Measurements from ENCODE around the gene PRKCD. TPM values are rescaled to one million over a fixed set of nuclear protein-coding genes. Genes with fewer than 3 reads are reported as not detected.

PRKCD gene
- total and polyA plus RNA-seq, 2 experiments from 2014 or later = 1.8 to 9.6 TPM

DNA sequence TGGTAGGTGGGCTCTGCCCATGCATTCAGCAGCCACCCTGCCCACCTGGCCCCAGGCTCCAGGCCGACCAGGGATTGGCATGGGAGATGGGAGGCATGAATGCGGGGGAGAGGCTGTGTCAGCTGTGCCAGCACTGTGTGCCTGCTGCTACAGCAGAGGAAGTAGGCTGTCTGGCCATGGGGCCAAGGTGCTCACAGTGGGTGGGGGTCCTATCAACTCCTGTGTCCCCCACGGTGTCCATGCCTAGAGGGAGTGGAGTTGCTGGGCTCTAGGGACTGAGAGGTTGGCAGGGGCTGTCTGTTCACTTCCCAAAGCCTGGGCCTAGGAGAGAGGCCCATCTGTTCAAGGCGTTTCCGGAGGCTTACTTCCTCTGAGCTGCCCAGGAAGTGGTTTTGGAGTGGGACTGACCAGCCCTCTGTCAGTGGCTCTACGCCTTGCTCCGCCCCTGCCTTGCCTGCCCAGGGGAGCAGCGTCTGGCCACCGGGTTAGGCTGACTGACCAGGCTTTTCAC, 5.8 kb downstream of the PRKCD start:
- peak; percentile 41 for DNase-seq
- 61 to 70% methylated on average over 9 of the region's 9 CpGs for WGBS, 2 experiments (ENCODE audit: low coverage in 1 of 2, low lambda C conversion rate in 2 of 2, missing lambda C conversion rate in 2 of 2)
- Histone ChIP-seq H3K27ac (no peak overlapping the region), H4K20me1 (ENCODE audit: insufficient read depth) (no peaks in the 10 kb centered on the region), H3K9me3 (ENCODE audit: low read depth) (no peaks in the 10 kb centered on the region), H2AFZ (0 out of 2 replicates have a peak overlapping the region, but pooled peaks have one; percentile 56), H3K79me2 (ENCODE audit: insufficient read depth) (0 out of 2 replicates have a peak, but pooled peaks cover 6% of the 10 kb centered on the region), H3K9ac (no peak overlapping the region), H3K27me3 (replicated peaks; ENCODE audit: insufficient read depth) (no peaks in the 10 kb centered on the region), H3K4me1 (ENCODE audit: insufficient read depth) (peaks cover 4% of the 10 kb centered on the region; the same call in 1 of the 2 replicates), H3F3A (ENCODE audit: insufficient read depth) (no peaks in the 10 kb centered on the region), H3K9me2 (ENCODE audit: insufficient read depth) (no peaks in the 10 kb centered on the region), H3K36me3 (ENCODE audit: low read depth) (no peaks in the 10 kb centered on the region), H3K4me3 (no peak overlapping the region), H3K4me2 (ENCODE audit: unreplicated experiment) (no peak overlapping the region)
- in situ Hi-C loops (cut with MboI) = no loop called here
- TF ChIP-seq EZH2 (IDR thresholded peaks at IDR 0.05; ENCODE audit: insufficient read depth, poor library complexity, severe bottlenecking) (no peak), EZH2phosphoT487 (IDR thresholded peaks at IDR 0.05; ENCODE audit: insufficient read depth, low read depth) (no peak)

DNA sequence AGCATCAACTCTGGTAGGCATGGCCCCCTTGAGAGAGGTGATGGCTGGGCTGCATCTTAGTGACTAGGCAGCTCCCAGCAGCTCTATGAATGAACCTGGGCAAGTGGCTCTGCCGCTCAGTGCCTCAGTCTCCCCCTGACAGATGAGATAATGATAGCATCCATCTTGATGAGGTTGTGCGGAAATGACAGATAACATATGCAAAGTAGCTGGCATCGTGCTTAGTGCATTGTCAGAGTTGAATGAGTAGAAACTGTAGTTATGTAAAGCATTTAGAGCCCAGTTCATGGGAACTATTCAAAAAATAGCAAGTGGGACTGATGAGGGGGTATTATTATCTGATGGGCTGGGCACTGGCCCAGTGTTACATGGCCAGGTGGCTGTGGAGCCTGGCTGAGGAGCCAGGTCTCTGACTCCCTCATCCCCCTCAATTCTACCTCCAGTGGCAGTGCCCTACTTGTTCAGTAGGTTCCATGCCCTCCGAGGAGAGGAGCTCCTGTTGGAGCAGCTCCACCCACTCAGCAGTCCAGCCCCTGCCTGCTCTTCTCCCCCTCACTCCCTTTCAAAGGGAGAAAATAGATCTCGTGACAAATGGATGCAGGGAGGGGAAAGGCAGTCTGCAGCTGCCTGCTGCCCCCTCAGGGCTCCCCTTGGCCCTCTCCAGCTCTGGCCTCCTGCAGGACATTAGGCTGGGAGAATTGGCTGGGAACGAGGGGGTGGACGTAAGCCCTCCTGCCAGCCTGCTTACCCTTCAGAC, 6.6 kb downstream of the PRKCD start:
- H4K20me1 ChIP-seq (ENCODE audit: insufficient read depth) = no peaks in the 10 kb centered on the region
- 0 out of 2 replicates have a peak, but pooled peaks cover 6% of the 10 kb centered on the region for H3K79me2 ChIP-seq (ENCODE audit: insufficient read depth)
- H3K27ac ChIP-seq = no peak overlapping the region
- no peaks in the 10 kb centered on the region for H3F3A ChIP-seq (ENCODE audit: insufficient read depth)
- no peaks in the 10 kb centered on the region for H3K27me3 ChIP-seq (replicated peaks; ENCODE audit: insufficient read depth)
- no peaks in the 10 kb centered on the region for H3K36me3 ChIP-seq (ENCODE audit: low read depth)
- H3K4me1 ChIP-seq (ENCODE audit: insufficient read depth) = peaks cover 4% of the 10 kb centered on the region; the same call in 1 of the 2 replicates
- H3K9me2 ChIP-seq (ENCODE audit: insufficient read depth) = no peaks in the 10 kb centered on the region
- in situ Hi-C loops (cut with MboI) = no loop called here
- H3K9me3 ChIP-seq (ENCODE audit: low read depth) = no peaks in the 10 kb centered on the region
- DNase-seq = no peak
- TF ChIP-seq EZH2phosphoT487 (IDR thresholded peaks at IDR 0.05; ENCODE audit: insufficient read depth, low read depth) (no peak), EZH2 (IDR thresholded peaks at IDR 0.05; ENCODE audit: insufficient read depth, poor library complexity, severe bottlenecking) (no peak)
- no peak overlapping the region for H3K4me2 ChIP-seq (ENCODE audit: unreplicated experiment)
- H2AFZ ChIP-seq = no peak overlapping the region
- H3K4me3 ChIP-seq = no peak overlapping the region
- H3K9ac ChIP-seq = no peak overlapping the region
- WGBS, 2 experiments (ENCODE audit: low coverage in 1 of 2, low lambda C conversion rate in 2 of 2, missing lambda C conversion rate in 2 of 2) = 79 to 83% methylated on average over 7 of the region's 7 CpGs

DNA sequence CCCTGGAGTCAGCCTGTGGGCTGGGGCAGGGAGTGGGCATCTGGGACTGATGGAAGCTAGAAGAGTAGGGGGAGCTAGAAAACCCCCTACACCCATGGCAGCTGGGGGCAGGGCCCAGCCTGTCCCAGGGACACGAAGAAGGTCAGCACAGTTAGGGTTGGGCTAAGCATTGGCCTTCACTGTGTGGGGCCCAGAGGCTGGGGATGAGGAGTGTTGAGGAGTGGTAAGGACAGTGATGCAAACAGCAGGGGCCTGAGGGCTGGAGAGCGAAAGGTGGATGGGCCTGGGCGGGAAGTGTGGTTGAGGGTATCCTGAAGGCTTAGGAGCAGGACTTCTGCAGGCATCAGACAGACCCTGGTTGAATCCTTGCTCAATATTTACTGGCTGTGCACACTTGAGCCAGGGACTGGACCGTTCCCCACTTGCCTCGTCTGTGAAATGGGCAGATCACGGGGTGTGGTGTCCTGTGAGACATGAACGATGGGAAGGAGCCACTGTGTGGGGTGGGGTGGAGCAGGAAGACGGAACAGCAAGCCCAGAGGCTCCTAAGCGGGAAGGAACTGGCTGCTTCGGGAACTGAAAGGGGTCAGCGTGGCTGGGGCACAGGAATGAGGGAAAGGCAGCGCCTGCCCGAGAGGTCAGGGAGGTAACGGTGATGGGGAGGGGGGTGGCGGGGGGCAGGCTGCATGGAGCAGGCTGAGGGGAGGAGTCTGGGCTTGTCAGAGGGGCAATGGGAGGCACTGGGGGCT, 7.3 kb downstream of the PRKCD start:
- no peak for DNase-seq

DNA sequence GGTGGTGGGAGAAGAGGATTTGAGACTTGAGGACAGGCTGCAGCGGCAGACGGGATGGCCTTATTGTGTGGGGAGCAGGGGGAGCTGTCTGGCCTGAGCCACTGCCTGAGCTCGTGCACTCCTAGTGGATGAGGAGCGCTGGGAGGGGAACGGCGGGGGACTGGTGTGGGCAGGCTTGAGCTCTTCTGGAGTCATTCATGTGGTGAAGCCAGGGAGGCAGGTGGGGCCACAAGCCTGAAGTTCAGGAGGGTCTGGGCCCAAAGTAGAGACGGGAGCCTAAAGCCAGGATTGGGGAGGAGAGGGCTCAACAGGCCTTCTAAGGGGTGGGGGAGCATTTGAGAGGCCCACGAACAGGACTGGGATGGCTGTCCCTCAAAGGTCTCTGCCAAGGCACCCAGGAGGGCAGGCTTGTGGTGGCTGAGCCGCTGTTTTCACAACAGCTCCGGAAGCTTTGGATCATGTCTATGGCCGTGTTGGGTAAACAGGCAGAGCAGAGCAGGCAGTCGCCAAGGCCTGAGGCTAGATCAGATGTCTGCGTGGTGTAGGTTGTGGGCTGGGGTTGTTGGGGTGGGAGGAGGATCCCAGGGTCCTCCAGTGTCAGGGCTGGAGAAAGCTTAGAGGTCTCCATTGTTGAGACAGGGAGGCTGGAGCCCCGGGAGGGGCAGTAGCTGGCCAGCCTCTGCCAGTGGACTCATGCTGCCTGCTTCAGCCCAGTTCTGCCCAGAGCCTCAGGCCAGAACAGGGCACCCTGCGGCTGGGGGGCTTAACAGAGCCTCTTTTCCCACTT, 8.2 kb downstream of the PRKCD start:
- Histone ChIP-seq H3K9ac (no peak overlapping the region), H3K27ac (no peak overlapping the region), H3F3A (ENCODE audit: insufficient read depth) (no peaks in the 10 kb centered on the region), H3K9me3 (ENCODE audit: low read depth) (no peaks in the 10 kb centered on the region), H3K4me3 (no peak overlapping the region), H3K27me3 (replicated peaks; ENCODE audit: insufficient read depth) (no peaks in the 10 kb centered on the region), H3K36me3 (ENCODE audit: low read depth) (no peaks in the 10 kb centered on the region), H2AFZ (no peak overlapping the region), H3K4me1 (ENCODE audit: insufficient read depth) (peaks cover 4% of the 10 kb centered on the region; the same call in 1 of the 2 replicates), H3K79me2 (ENCODE audit: insufficient read depth) (0 out of 2 replicates have a peak, but pooled peaks cover 6% of the 10 kb centered on the region), H3K9me2 (ENCODE audit: insufficient read depth) (no peaks in the 10 kb centered on the region), H3K4me2 (ENCODE audit: unreplicated experiment) (no peak overlapping the region), H4K20me1 (ENCODE audit: insufficient read depth) (no peaks in the 10 kb centered on the region)
- DNase-seq = no peak
- TF ChIP-seq EZH2 (IDR thresholded peaks at IDR 0.05; ENCODE audit: insufficient read depth, poor library complexity, severe bottlenecking) (no peak), EZH2phosphoT487 (IDR thresholded peaks at IDR 0.05; ENCODE audit: insufficient read depth, low read depth) (no peak)
- in situ Hi-C loops (cut with MboI) = no loop called here
- 89 to 90% methylated on average over 13 to 15 of the region's 15 CpGs for whole genome bisulfite sequencing, 2 experiments (ENCODE audit: low coverage in 1 of 2, low lambda C conversion rate in 2 of 2, missing lambda C conversion rate in 2 of 2)

More for the DNA sequence above, 7.3 kb downstream of the PRKCD start:
- Histone ChIP-seq H3K27me3 (replicated peaks; ENCODE audit: insufficient read depth) (no peaks in the 10 kb centered on the region), H4K20me1 (ENCODE audit: insufficient read depth) (no peaks in the 10 kb centered on the region), H3K4me2 (ENCODE audit: unreplicated experiment) (no peak overlapping the region), H2AFZ (no peak overlapping the region), H3K9ac (no peak overlapping the region), H3K36me3 (ENCODE audit: low read depth) (no peaks in the 10 kb centered on the region), H3K4me1 (ENCODE audit: insufficient read depth) (peaks cover 4% of the 10 kb centered on the region; the same call in 1 of the 2 replicates), H3K9me3 (ENCODE audit: low read depth) (no peaks in the 10 kb centered on the region), H3K79me2 (ENCODE audit: insufficient read depth) (0 out of 2 replicates have a peak, but pooled peaks cover 6% of the 10 kb centered on the region), H3F3A (ENCODE audit: insufficient read depth) (no peaks in the 10 kb centered on the region), H3K4me3 (no peak overlapping the region), H3K27ac (no peak overlapping the region), H3K9me2 (ENCODE audit: insufficient read depth) (no peaks in the 10 kb centered on the region)
- in situ Hi-C loops (cut with MboI) = no loop called here
- TF ChIP-seq EZH2phosphoT487 (IDR thresholded peaks at IDR 0.05; ENCODE audit: insufficient read depth, low read depth) (no peak), EZH2 (IDR thresholded peaks at IDR 0.05; ENCODE audit: insufficient read depth, poor library complexity, severe bottlenecking) (no peak)
- 92 to 95% methylated on average over 13 to 15 of the region's 15 CpGs for WGBS, 2 experiments (ENCODE audit: low coverage in 1 of 2, low lambda C conversion rate in 2 of 2, missing lambda C conversion rate in 2 of 2)

Data from GM23248 (cell line).